Keratinocyte (primary cell): Measurements from ENCODE around the gene HGF.

ENCODE experiments used
- CTCF ChIP-seq, 3 experiments: IDR thresholded peaks in 1 of 3; conservative IDR thresholded peaks in 1 of 3; optimal IDR thresholded peaks in 1 of 3; 2 replicates in 2 of 3; 3 replicates in 1 of 3; pipeline versions ENCODE3 to v1.5.1; 2011; ENCODE audit warnings: low read length in 3 of 3, mild to moderate bottlenecking in 3 of 3, moderate library complexity in 2 of 3, control low read depth in 1 of 3, inconsistent platforms in 1 of 3; ENCODE audit not compliant: insufficient read depth in 2 of 3; ENCODE audit errors: extremely low read depth in 1 of 3
- EZH2 ChIP-seq: IDR thresholded peaks from one replicate; pipeline ENCODE4 v1.6.1; 2012; ENCODE audit warnings: inconsistent platforms, mild to moderate bottlenecking, low read length, moderate library complexity

- TF ChIP-seq CTCF (optimal IDR thresholded peaks at IDR 0.05 in 1 of 3, IDR thresholded peaks at IDR 0.05 in 1 of 3, conservative IDR thresholded peaks at IDR 0.05 in 1 of 3; ENCODE audit: extremely low read depth in 1 of 3, insufficient read depth in 2 of 3, low read length in 3 of 3) (no peak), EZH2 (no peak)
Measured at GRCh38 chr7:81802251-81802650, 32.4 kb upstream of the HGF start.
